Endothelial cell of umbilical vein (primary cell): ENCODE measurements around the gene LOXL1. TPM values are rescaled to one million over a fixed set of nuclear protein-coding genes. Genes with fewer than 3 reads are reported as not detected.

ENCODE experiments used
- BruUV-seq: library from RNA; stranded (reverse); fragments of 400-500 nt; replicated peaks from 2 replicates; lab custom pipeline; 2021; lab: Mats Ljungman, UMichigan
- CTCF ChIA-PET: fragments of 300-600, 350-600 bp; sonication (Branson Sonifier 250); formaldehyde crosslinking; loops from one replicate; lab custom pipeline; 2021; ENCODE audit warnings: antibody characterized with exemption, inconsistent platforms; lab: Charles Lee
- POLR2A ChIA-PET: fragments of 300-600, 350-600 bp; sonication (Branson Sonifier 250); formaldehyde crosslinking; loops from one replicate; lab custom pipeline; 2021; ENCODE audit warnings: antibody characterized with exemption, inconsistent platforms; lab: Charles Lee
- DNase-seq: peaks from one replicate; pipeline ENCODE4 v3.0.0-alpha.2; 2011; ENCODE audit warnings: low read depth, low spot score
- FAIRE-seq: peaks from 2 replicates; lab custom pipeline; 2011; peaks lifted over from hg19 to GRCh38; lab: Jason Lieb, UNC
- H2AFZ ChIP-seq: 2 replicates; pipeline ENCODE4 v1.6.0; 2012; ENCODE audit warnings: low read depth, low read length, control low read depth, inconsistent platforms
- H3K27ac ChIP-seq: 2 replicates; pipeline ENCODE4 v1.5.1; 2011; ENCODE audit warnings: low read depth, mild to moderate bottlenecking, control low read depth, low read length, moderate library complexity; ENCODE audit not compliant: insufficient read depth
- H3K27me3 ChIP-seq, 2 experiments: 2 replicates each; pipeline versions ENCODE4 v1.6.0 to v1.6.1; 2011; ENCODE audit warnings: low read length in 2 of 2, mixed read lengths in 1 of 2; ENCODE audit not compliant: control insufficient read depth in 2 of 2, insufficient read depth in 2 of 2
- H3K36me3 ChIP-seq, 2 experiments: 2 replicates in 1 of 2; 3 replicates in 1 of 2; pipeline ENCODE4 v1.5.1; 2011; ENCODE audit warnings: low read length in 2 of 2, mild to moderate bottlenecking in 1 of 2, moderate library complexity in 1 of 2; ENCODE audit not compliant: control insufficient read depth in 2 of 2, insufficient read depth in 2 of 2; ENCODE audit errors: extremely low read depth in 1 of 2
- H3K4me1 ChIP-seq: 3 replicates; pipeline ENCODE4 v1.5.1; 2011; ENCODE audit warnings: mild to moderate bottlenecking, low read length; ENCODE audit not compliant: control insufficient read depth, insufficient read depth; ENCODE audit errors: extremely low read depth
- H3K4me2 ChIP-seq: 2 replicates; pipeline ENCODE4 v1.6.1; 2011; ENCODE audit warnings: low read length, control low read depth, mixed read lengths; ENCODE audit not compliant: insufficient read depth
- H3K4me3 ChIP-seq, 3 experiments: fragments of 200-600 bp in 1 of 3; sonication (generic), shearing (Covaris generic) in 1 of 3; replicated peaks in 1 of 3; 2 replicates each; pipeline ENCODE4 v1.5.1; 2011 to 2016; ENCODE audit warnings: control low read depth in 3 of 3, low read length in 3 of 3, mild to moderate bottlenecking in 2 of 3, inconsistent platforms in 1 of 3, low read depth in 1 of 3, moderate library complexity in 1 of 3; ENCODE audit not compliant: insufficient read depth in 1 of 3
- H3K79me2 ChIP-seq: 2 replicates; pipeline ENCODE4 v1.6.0; 2012; ENCODE audit warnings: low read length, inconsistent platforms; ENCODE audit not compliant: control insufficient read depth, insufficient read depth
- H3K9ac ChIP-seq: replicated peaks from 2 replicates; pipeline ENCODE3; 2011; ENCODE audit warnings: low read length, control low read depth; ENCODE audit not compliant: insufficient read depth; ENCODE audit errors: extremely low read depth
- H3K9me1 ChIP-seq: replicated peaks from 3 replicates; pipeline ENCODE4 v1.6.0; 2011; ENCODE audit warnings: mild to moderate bottlenecking, low read length; ENCODE audit not compliant: control insufficient read depth, insufficient read depth; ENCODE audit errors: extremely low read depth
- H3K9me3 ChIP-seq: replicated peaks from 2 replicates; pipeline ENCODE4 v1.5.1; 2012; ENCODE audit warnings: low read length, inconsistent platforms; ENCODE audit not compliant: control insufficient read depth, insufficient read depth
- H4K20me1 ChIP-seq: replicated peaks from 2 replicates; pipeline ENCODE3; 2011; ENCODE audit warnings: mild to moderate bottlenecking, low read length; ENCODE audit not compliant: control insufficient read depth, insufficient read depth; ENCODE audit errors: extremely low read depth
- CTCF ChIP-seq, 2 donors: IDR thresholded peaks; 1 replicate in 1 of 2; 2 replicates in 1 of 2; pipeline ENCODE4 v1.5.1; 2011; ENCODE audit warnings: low read length in 2 of 2, mild to moderate bottlenecking in 2 of 2, moderate library complexity in 2 of 2, control low read depth in 1 of 2, inconsistent platforms in 1 of 2, low read depth in 1 of 2; ENCODE audit not compliant: insufficient read depth in 1 of 2; ENCODE audit errors: extremely low read depth in 1 of 2
- EZH2 ChIP-seq: IDR thresholded peaks from 2 replicates; pipeline ENCODE4 v1.6.1; 2012; ENCODE audit warnings: borderline replicate concordance, low read depth, mild to moderate bottlenecking, moderate library complexity, low read length, inconsistent platforms; ENCODE audit not compliant: severe bottlenecking
- FOS ChIP-seq: IDR thresholded peaks from 2 replicates; pipeline ENCODE4 v1.6.1; 2011; ENCODE audit warnings: mild to moderate bottlenecking, low read length, moderate library complexity, borderline replicate concordance; ENCODE audit not compliant: insufficient read depth
- MYC ChIP-seq: IDR thresholded peaks from one replicate; pipeline ENCODE4 v1.6.1; 2011; ENCODE audit warnings: mild to moderate bottlenecking, low read depth, low read length
- POLR2A ChIP-seq: IDR thresholded peaks from 2 replicates; pipeline ENCODE4 v1.6.1; 2012; ENCODE audit warnings: low read depth, mild to moderate bottlenecking, control low read depth, low read length
- POLR2AphosphoS5 ChIP-seq: IDR thresholded peaks from 2 replicates; pipeline ENCODE4 v1.6.1; 2012; ENCODE audit warnings: low read depth, mild to moderate bottlenecking, control low read depth, low read length, moderate library complexity; ENCODE audit not compliant: insufficient read depth
- dilution Hi-C: fragments of 300-500 bp; cut with MboI; formaldehyde crosslinking; loops from one replicate; pipeline ENCODE4 v1.15.0; 2019; ENCODE audit warnings: low sequenced_read_pairs; ENCODE audit not compliant: extremely low pct_ligation_motif_present
- intact Hi-C: fragments of 100-400 bp; cut with micrococcal nuclease; formaldehyde crosslinking; loops from one replicate; pipeline ENCODE4 v1.10.0; 2022
- polyA plus RNA-seq, 4 experiments: library from polyadenylated mRNA; depleted of rRNA in 3 of 4; stranded (reverse) in 3 of 4; unstranded in 1 of 4; fragments of >200 nt; gene quantifications; 2 replicates each; pipeline versions ENCODE4 v1.2.1 to v1.2.3, GENCODE V29; 2011 to 2012; ENCODE audit warnings: missing spikeins in 1 of 4
- total RNA-seq: library from RNA; stranded (reverse); gene quantifications from 2 replicates; pipeline ENCODE4 v1.2.3, GENCODE V29; 2021

The LOXL1 gene
- total and polyA plus RNA-seq, 2 donors (not counting 3 experiments of a cell fraction or from before 2014, with no cell fraction given), result 5.2 to 14.4 TPM

GRCh38 chr15:73952171-73952912 lies 26.1 kb downstream of the LOXL1 start:
- POLR2A ChIA-PET, result no interaction called here
- Histone ChIP-seq H2AFZ (no peak overlapping the region), H3K27ac (no peak overlapping the region), H3K36me3 (no peaks in the 10 kb centered on the region), H3K4me2 (no peak overlapping the region), H3K9me1 (no peaks in the 10 kb centered on the region), H3K4me3 (no peak overlapping the region), H3K4me1 (peaks cover 15% of the 10 kb centered on the region), H3K9me3 (no peaks in the 10 kb centered on the region), H3K27me3 (no peaks in the 10 kb centered on the region), H4K20me1 (no peaks in the 10 kb centered on the region), H3K9ac (no peak overlapping the region), H3K79me2 (no peaks in the 10 kb centered on the region)
- DNase-seq, result no peak
- TF ChIP-seq POLR2A (no peak), EZH2 (no peak), CTCF (IDR thresholded peaks at IDR 0.05; ENCODE audit: extremely low read depth in 1 of 2, insufficient read depth in 1 of 2, low read depth in 1 of 2, low read length in 2 of 2) (no peak), POLR2AphosphoS5 (no peak), MYC (no peak), FOS (no peak)
- CTCF ChIA-PET, result interaction anchor here (1.4 to 6.9 kb wide), 10 partner anchors 8 to 369 kb away, joined by 5 to 217 read pairs (median 29); no protein-coding TSS in a partner anchor
- intact Hi-C loops, result loop anchor here (5.0 kb wide), 3 partner anchors 180 to 370 kb away; partner anchors contain the start of gene ISLR2
- dilution Hi-C loops, result no loop called here
- BruUV-seq, result no TSS peak
- no peak for FAIRE-seq
